SK-N-DZ (cell line): ENCODE data around the gene ZNF121.

Source experiments
- DNase-seq: peaks from one replicate; pipeline ENCODE4 v3.0.0-alpha.2; 2015; ENCODE audit warnings: low spot score

The ZNF121 gene

GRCh38 chr19:9538183-9539058 is 45.9 kb downstream of the ZNF121 start, which contains the start of gene ZNF426:
ZNF426 (minus strand) TSS chr19:9538645; CDS start chr19:9536232, 2,413 bp downstream.
- DNase-seq = peak; percentile 84

DNA sequence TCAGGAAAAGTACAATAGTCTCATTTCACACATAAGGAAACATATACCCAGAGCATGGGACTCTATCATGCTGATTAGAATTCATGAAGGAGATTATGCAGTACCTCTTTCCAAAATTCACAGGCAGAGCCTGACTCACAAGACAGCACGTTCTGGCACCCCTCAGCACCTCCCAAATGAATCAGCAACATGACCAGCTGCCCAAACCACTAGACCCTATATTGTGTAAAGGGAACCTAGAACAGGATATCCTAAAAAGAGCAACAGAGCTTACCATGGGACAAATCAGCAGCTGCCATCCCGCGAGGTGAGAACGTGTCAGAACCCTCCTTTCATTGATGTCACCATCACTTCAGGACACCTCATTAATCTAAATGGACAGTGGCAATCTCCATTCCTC is 48.4 kb downstream of the ZNF121 start:
- DNase-seq = no peak

DNA sequence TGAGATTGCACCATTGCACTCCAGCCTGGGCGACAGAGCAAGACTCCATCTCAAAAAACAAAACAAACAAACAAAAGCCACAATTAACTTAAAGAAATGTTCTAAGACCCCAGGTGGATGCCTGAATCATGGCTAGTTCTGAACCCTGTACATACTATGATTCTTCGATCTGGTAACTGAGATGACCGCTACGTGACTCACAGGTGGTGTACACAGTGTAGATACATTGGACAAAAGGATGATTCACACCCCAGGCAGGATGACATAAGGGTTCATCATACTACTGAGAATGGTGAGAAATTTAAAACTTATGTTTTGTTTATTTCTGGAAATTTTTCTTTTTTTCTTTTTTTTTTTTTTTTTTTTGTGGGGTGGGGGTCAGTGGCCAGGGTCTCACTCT is 52.4 kb downstream of the ZNF121 start:
- no peak for DNase-seq

- DNase-seq = no peak
Measured at GRCh38 chr19:9528757-9529336, 55.5 kb downstream of the ZNF121 start.

- DNase-seq = no peak
Measured at GRCh38 chr19:9523885-9524474, 60.3 kb downstream of the ZNF121 start.
